Urinary bladder (tissue), 4 donors: Measurements from ENCODE around the gene C2orf49. TPM values are rescaled to one million over a fixed set of nuclear protein-coding genes. Genes with fewer than 3 reads are reported as not detected.

ENCODE experiments used
- DNase-seq: peaks from one replicate; pipeline ENCODE4 v3.0.0-alpha.2; 2015; ENCODE audit errors: extremely low spot score
- H3K27ac ChIP-seq: one replicate; pipeline ENCODE4 v1.5.1; 2013; ENCODE audit warnings: low read depth, mild to moderate bottlenecking, moderate library complexity
- H3K36me3 ChIP-seq: one replicate; pipeline ENCODE4 v1.6.1; 2013; ENCODE audit warnings: mild to moderate bottlenecking, moderate library complexity; ENCODE audit not compliant: insufficient read depth
- H3K4me1 ChIP-seq: one replicate; pipeline ENCODE4 v1.6.1; 2013; ENCODE audit warnings: mild to moderate bottlenecking, moderate library complexity; ENCODE audit not compliant: insufficient read depth
- H3K4me3 ChIP-seq: one replicate; pipeline ENCODE4 v1.5.1; 2013; ENCODE audit warnings: low read depth, low read length
- WGBS: extraction: QIAGEN DNeasy Blood & Tissue Kit; methylation state at CpG from one replicate; pipeline ENCODE4 v1.1.7; 2013; 5-methylcytosine and 5-hydroxymethylcytosine counted together
- polyA plus RNA-seq: library from polyadenylated mRNA; stranded (reverse); fragments of 200-250 nt; gene quantifications from one replicate; pipeline ENCODE4 v1.2.3, GENCODE V29; 2013
- total RNA-seq: library from RNA; depleted of rRNA; stranded (reverse); fragments of >200 nt; gene quantifications from one replicate; pipeline ENCODE4 v1.2.3, GENCODE V29; 2014
- donor health status: healthy with polysubstance abuse.
- donor health status: healthy.

Gene C2orf49
- total and polyA plus RNA-seq, 2 donors = 16.1 to 28.0 TPM

DNA sequence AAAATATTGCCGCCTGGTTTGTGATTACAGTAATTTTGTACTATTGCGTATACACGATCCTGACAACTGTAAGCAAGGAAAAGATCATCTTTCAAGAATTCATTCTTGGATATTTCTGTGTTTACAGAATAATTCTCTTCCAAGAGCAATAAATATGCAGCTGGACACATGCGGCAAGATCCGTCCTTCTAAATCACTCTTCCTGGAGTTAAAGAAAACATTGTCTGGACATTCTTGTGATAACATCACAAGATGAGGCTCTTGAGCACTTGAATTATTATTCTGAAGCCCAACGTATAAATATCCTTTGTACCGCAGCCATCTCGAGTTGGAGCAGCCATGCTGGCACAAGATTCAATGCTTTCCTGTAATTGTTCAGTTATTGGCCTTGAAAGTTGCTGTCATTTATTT lies 51.6 kb downstream of the C2orf49 start:
- no peak for DNase-seq
- Histone ChIP-seq H3K36me3 (no peaks in the 10 kb centered on the region), H3K27ac (no peak overlapping the region), H3K4me1 (peaks cover 2% of the 10 kb centered on the region), H3K4me3 (no peak overlapping the region)
- WGBS = 15% methylated on average over 8 of the region's 8 CpGs

DNA sequence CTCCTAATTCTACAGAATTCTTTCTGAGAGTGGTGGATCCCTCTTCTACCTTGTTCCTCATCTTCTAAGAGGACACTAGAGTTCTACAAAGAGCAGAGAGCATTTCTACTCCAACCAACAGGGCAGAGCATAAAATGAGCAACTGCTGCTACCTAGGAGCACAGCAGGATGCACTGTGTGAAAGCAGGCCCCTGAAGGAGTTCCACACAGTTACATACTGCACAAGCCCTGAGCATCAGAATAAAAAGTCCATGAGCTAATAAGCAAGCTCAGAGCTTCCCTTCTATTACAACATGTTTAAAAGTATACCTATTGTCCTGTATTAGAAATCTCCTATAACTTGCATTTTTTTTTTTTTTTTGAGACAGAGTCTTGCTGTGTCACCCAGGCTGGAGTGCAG lies 53.1 kb downstream of the C2orf49 start:
- Histone ChIP-seq H3K4me1 (peaks cover 2% of the 10 kb centered on the region), H3K27ac (no peak overlapping the region), H3K36me3 (no peaks in the 10 kb centered on the region), H3K4me3 (no peak overlapping the region)
- no peak for DNase-seq

DNA sequence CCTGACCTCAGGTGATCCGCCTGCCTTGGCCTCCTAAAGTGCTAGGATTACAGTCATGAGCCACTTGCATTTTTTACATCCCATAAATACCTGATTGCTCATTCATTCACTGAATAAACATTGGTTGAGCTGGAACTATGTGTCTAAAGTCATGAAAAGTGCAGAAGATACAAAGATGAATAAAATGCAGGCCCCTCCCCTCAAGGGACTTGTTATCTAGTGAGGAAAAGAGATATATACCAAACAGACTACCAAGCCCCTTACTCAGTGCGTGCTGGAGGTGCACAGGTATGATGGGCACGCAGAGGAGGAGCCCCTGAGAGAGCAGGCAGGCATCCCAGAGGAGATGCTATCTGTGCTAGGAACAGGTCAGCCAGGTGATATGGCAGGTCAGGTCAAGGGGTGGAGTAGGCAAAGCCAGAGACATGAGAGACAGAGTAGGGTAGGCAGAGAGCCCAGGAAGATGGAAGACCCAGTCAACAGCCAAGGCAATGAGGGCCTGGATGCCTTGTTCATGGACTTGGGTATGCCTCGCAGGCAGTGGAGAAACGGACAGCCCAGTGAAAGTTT lies 53.8 kb downstream of the C2orf49 start:
- no peaks in the 10 kb centered on the region for H3K36me3 ChIP-seq
- H3K4me3 ChIP-seq = no peak overlapping the region
- peaks cover 2% of the 10 kb centered on the region for H3K4me1 ChIP-seq
- peak overlapping the region; percentile 28 for H3K27ac ChIP-seq
- 86% methylated on average over 5 of the region's 5 CpGs for WGBS
- DNase-seq = no peak

DNA sequence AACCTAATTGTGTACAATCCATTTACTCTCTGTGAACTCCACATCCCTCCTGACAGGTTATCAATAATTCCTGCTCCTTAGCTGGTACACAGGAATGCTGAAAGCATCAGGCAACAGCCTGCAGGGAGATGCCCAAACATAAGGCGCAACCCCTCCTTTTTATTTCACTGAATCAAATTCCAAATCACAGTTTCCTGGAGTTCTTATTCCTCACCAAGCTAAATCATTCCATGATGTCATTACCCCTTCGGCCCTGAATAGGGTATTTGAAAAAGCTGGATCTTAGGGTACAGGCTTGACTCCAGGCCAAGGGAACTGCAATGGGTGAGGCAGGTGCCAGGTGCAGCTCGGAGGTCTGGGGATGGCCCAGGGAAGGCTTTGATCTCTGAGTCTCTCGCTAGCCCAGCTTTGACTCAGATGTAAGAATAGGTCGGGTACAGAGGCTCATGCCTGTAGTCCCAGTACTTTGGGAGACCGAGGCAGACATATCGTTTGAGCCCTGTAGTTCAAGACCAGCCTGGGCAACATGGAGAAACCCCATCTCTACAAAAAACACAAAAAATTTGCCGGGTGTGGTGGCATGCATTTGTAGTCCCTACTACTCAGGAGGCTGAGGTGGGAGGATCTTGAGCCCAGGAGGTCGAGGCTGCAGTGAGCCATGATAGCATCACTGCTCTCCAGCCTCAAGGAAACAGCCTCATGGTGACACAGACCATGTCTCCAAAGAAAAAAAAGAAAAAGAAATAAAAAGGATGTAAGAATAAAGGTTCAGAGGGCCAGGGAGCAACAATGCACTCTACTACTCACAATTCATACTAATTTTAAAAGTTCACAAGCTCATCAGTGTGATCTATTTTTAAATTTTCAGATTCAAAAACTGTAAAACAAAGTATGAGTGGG lies 54.7 kb downstream of the C2orf49 start:
- Histone ChIP-seq H3K36me3 (no peaks in the 10 kb centered on the region), H3K27ac (peak overlapping the region; percentile 28), H3K4me3 (no peak overlapping the region), H3K4me1 (peaks cover 2% of the 10 kb centered on the region)
- WGBS = 91% methylated on average over 9 of the region's 9 CpGs
- no peak for DNase-seq

DNA sequence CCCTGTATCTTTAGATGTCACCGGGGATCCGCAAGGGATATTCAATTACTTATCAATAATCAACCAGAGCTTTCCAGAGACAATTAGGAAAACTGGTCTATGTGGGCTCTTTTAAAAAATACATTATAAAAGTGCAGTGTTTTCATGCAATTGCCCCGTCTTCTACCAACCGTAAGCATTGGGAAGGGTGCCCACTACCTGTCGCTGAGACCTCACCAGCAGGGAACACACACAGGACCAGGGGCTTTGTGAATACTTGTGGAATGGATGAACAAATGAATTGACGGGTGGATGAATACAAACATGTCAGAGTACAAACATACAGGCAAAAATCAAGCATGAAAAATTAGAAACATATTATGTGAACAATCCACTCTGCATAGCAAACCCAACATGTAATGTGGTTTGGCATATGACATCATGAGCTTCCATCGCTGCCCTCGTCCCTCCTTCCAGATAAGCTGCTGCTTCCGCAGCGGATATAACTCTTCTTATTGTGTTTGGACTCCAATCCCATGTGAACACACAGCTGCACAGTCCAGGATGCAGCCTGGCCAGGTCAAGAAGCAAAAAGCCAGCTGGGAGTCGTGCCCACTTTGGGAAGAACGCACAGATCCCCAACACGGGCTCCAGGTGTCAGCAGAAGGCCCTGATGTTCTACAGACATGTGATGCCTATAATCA lies 56.2 kb downstream of the C2orf49 start:
- whole genome bisulfite sequencing = 57% methylated on average over 13 of the region's 13 CpGs
- DNase-seq = no peak
- H3K27ac ChIP-seq = no peak overlapping the region
- H3K4me1 ChIP-seq = peaks cover 2% of the 10 kb centered on the region
- no peaks in the 10 kb centered on the region for H3K36me3 ChIP-seq
- no peak overlapping the region for H3K4me3 ChIP-seq

DNA sequence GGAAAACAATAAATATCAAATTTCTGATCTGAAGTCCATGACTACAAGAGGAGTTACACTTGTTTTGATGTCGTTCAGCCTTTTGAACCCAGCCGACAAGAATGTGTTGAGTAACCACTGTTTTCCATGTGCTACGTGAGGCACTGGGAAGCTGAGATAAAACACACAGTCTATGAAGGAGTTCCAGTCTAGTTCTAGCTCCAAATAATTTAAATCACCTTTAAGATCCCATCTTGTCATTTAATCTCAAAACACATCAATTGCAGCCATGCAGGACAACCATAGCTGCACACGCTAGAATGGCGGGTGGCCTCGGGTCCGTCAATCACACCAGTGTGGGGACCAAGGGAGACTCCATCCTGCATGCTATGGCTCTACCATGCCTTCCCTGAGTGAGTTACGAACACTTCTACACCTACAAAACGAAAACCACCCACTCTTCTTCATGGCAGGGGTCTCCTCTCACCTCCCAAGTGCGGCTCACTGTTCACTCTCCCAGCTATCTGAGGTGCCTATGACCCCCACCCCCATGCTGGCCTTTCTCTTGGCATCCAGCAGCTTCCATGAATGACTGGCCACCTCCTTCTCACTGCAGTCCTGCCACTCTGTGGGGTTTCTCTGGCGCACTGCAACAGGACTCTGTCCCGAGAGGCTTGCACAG lies 57.7 kb downstream of the C2orf49 start:
- no peak for DNase-seq
- H3K4me1 ChIP-seq = peaks cover 2% of the 10 kb centered on the region
- WGBS = 82% methylated on average over 12 of the region's 12 CpGs
- no peaks in the 10 kb centered on the region for H3K36me3 ChIP-seq
- peak overlapping the region; percentile 55 for H3K27ac ChIP-seq
- no peak overlapping the region for H3K4me3 ChIP-seq

DNA sequence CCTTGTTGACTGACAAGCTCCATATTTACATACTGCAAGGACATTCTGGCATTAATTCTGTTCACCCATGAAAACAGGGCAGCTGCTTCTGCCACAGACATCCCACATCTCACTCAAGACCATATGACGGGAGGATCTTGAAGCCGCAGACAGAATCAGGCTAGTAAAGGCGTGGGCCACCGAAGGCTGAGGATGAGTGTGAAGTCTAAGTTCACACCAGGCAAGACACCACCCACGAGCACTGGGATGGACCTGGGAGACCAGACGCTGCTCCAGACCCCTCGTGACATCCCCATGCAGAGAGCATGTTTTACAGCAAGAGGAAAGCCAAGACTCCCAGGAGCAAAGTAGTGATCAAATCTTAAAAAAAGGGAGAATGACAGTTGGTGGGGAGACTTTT lies 58.4 kb downstream of the C2orf49 start:
- no peak overlapping the region for H3K4me3 ChIP-seq
- peaks cover 2% of the 10 kb centered on the region for H3K4me1 ChIP-seq
- no peak overlapping the region for H3K27ac ChIP-seq
- no peak for DNase-seq
- H3K36me3 ChIP-seq = no peaks in the 10 kb centered on the region
- 82% methylated on average over 7 of the region's 7 CpGs for WGBS

DNA sequence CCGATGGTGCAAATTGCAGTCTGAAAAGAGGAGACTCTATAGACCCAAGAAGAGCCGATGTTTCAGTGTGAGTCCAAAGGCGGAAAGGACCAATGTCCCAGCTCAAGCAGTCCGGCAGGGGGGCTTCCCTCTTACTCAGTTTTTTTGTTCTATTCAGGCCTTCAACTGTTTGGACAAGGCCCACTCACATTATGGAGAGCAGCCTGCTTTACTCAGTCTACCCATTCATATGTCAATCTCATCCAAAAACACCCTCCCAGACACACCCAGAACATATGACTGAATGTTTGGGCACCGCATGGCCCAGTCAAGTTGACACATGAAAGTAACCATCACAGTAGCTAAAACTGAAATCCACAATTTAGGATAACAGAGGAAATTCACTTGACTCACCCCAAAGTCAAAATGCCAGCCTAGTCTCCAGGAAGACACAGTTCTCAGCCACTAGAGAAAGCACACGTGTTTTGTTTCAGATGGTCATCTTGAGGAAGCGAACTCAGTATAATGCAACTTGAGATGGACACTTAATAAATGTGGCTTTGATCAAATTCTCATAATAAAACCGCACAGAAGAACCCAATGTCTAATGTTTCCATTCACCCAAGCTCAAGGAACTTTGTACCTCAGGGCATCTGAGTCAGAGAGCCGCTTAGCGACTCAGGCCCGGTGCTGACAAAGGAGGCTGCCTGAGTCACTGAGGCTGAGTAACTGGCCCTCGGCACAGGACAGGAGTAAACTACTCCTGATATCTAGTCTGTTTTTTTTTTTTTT lies 59.1 kb downstream of the C2orf49 start:
- Histone ChIP-seq H3K36me3 (no peaks in the 10 kb centered on the region), H3K4me3 (no peak overlapping the region), H3K27ac (peak overlapping the region; percentile 40), H3K4me1 (no peaks in the 10 kb centered on the region)
- DNase-seq = no peak
- 70% methylated on average over 12 of the region's 12 CpGs for WGBS

DNA sequence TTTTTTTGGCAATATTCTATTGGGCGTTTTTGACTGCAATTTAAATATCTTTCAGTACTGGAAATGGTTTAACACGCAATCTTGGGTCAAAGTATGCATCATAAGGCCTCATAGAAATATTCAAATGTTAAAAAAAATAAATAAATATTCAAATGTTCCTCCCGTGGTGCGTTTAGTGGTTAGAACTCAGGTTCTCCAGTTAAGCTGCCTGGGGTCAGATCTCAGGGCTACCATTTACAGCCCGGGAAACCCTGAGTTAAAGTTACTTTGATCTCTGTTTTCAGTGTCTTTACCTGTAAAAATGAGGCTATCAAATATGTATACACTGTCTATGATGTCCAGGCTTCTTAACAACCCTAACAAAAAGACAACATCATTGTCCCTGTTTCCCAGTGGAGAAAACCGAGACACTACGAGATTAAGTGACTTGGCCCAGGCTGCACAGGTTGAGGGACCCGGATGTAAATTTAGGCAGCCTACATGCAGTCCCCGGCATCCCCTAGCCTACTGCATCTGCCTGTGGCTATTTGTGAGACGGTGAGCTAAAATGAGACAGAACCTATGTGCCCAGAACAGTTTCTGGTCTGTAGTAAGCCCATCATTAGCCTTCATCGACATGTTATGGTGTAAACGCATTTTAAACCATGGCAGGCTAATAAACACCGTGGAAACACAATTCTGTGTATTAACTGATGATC lies 59.8 kb downstream of the C2orf49 start:
- Histone ChIP-seq H3K4me1 (no peaks in the 10 kb centered on the region), H3K27ac (peak overlapping the region; percentile 31), H3K36me3 (no peaks in the 10 kb centered on the region), H3K4me3 (peak overlapping the region; percentile 28)
- no peak for DNase-seq
- WGBS = 52% methylated on average over 13 of the region's 13 CpGs

DNA sequence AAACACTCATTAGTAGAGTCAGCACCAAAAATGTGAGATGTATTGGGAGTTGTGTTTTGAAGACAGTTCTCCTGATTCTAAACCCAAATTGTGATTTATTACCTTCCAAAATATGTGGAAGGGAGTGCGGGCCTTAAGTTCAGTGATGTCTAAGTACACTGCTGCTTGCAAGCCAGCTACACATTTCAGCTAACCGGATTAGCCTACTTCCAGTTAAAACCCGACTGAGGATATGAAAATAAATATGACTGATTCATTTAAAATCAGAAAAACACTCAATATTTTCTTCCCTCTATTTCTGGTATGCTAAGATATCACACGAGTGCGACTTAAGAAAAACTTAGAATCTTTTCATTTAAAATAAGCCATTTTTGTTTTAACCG lies 60.6 kb downstream of the C2orf49 start:
- WGBS = 18% methylated on average over 6 of the region's 6 CpGs
- Histone ChIP-seq H3K27ac (peak overlapping the region; percentile 93), H3K36me3 (no peaks in the 10 kb centered on the region), H3K4me1 (no peaks in the 10 kb centered on the region), H3K4me3 (peak overlapping the region; percentile 60)
- no peak for DNase-seq

DNA sequence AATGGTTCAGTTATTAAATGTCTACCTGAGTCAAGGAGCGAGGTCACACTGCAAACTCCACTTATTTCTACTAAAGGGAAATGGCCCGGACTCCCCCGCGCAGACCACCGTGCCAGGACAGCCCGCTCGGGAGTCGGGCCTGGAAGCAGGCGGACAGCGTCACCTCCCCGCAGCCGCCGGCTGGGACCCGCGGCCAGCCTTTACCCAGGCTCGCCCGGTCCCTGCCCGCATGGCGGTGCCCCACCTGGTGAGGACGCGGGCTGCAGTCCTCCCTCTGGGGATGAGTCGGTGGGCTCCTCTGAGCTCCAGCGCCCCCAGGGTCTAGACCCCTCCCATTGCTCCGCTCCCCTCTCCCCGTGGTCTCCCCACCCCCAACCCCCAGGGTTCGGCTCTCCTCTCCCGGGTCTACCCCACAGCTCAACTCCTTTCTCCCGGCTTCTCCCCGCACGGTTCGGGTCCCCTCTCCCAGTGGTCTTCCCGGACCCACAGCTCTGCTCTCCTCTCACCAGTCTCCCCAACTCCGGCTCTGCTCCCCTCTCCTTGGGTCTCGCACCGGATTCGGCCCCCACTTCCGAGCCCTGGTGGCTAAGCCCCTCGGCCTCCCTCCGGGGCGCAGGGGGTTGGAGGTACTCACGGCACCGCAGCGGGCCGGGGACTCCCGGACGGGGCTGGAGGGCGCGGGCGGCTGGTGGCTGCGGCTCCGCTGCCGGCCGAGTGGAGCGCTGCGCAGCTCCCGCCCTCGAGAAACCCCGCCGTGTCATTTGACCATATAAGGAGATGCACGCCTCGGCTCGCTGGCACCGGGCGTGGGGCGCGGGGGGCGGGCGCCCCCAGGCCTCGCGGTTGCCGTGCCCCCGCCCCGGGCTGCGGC lies 61.2 kb downstream of the C2orf49 start, which contains the start of gene FHL2:
Gene FHL2, minus strand, starts transcription at position 716 of the 871 bp plus-strand sequence. CDS start 12,535 bp downstream, outside the sequence.
- 2% methylated on average over 74 of the region's 74 CpGs for WGBS
- DNase-seq = no peak
- H3K27ac ChIP-seq = peak within 1 kb of the TSS; percentile 93
- H3K4me1 ChIP-seq = no peaks in the 10 kb centered on the region
- H3K4me3 ChIP-seq = peak within 1 kb of the TSS; percentile 60
- no peaks in the 10 kb centered on the region for H3K36me3 ChIP-seq
